Activated CD4-positive, alpha-beta T cell treated with anti-CD3 and anti-CD28 coated beads, Interleukin-2, amount 50 U/mL, for 16 hours (primary cell): Measurements from ENCODE around the gene KSR1.
"Not testable (repeated sequence)": the region's sequence is repeated elsewhere in the genome, so short reads cannot be mapped to it uniquely, and the experiment has no call there.

Experiments
- DNase-seq: peaks from one replicate; pipeline ENCODE4 v3.0.0-alpha.2; 2020

KSR1 gene

GRCh38 chr17:27427166-27427862 is 28.9 kb upstream of the KSR1 start:
- not testable (repeated sequence) for DNase-seq

GRCh38 chr17:27428781-27429505 is 27.3 kb upstream of the KSR1 start:
- DNase-seq = no peak

GRCh38 chr17:27429666-27430382 is 26.4 kb upstream of the KSR1 start:
- no peak for DNase-seq

GRCh38 chr17:27430383-27430840 is 25.8 kb upstream of the KSR1 start:
- DNase-seq = no peak

GRCh38 chr17:27430882-27431491 is 25.3 kb upstream of the KSR1 start:
- no peak for DNase-seq

GRCh38 chr17:27433521-27433920 is 22.7 kb upstream of the KSR1 start:
- no peak for DNase-seq

GRCh38 chr17:27435431-27436070 is 20.7 kb upstream of the KSR1 start:
- DNase-seq = not testable (repeated sequence)

GRCh38 chr17:27438348-27438998 is 17.8 kb upstream of the KSR1 start:
- DNase-seq = no peak

- peak; percentile 53 for DNase-seq
These were observed 16.9 kb upstream of the KSR1 start for GRCh38 chr17:27439342-27439741.

GRCh38 chr17:27442702-27443101 is 13.5 kb upstream of the KSR1 start:
- DNase-seq = no peak

- DNase-seq = no peak
These were observed 12.8 kb upstream of the KSR1 start for GRCh38 chr17:27443491-27443890.

GRCh38 chr17:27445971-27446370 is 10.3 kb upstream of the KSR1 start:
- no peak for DNase-seq

GRCh38 chr17:27446569-27447301 is 9.5 kb upstream of the KSR1 start:
- no peak for DNase-seq

GRCh38 chr17:27448534-27448933 is 7.7 kb upstream of the KSR1 start:
- DNase-seq = not testable (repeated sequence)

- no peak for DNase-seq
These were observed 6.7 kb upstream of the KSR1 start for GRCh38 chr17:27449541-27449940.

GRCh38 chr17:27449988-27450387 is 6.3 kb upstream of the KSR1 start:
- DNase-seq = no peak

GRCh38 chr17:27450416-27450815 is 5.8 kb upstream of the KSR1 start:
- DNase-seq = no peak

GRCh38 chr17:27451906-27452305 is 4.3 kb upstream of the KSR1 start:
- no peak for DNase-seq

GRCh38 chr17:27452828-27453227 is 3.4 kb upstream of the KSR1 start:
- no peak for DNase-seq

- DNase-seq = no peak
These were observed 2.8 kb upstream of the KSR1 start for GRCh38 chr17:27453471-27453870.

GRCh38 chr17:27454089-27454488 is 2.2 kb upstream of the KSR1 start:
- no peak for DNase-seq
